ENCODE results near the gene NRCAM. TPM values are rescaled to one million over a fixed set of nuclear protein-coding genes. Genes with fewer than 3 reads are reported as not detected.

The NRCAM gene
- total RNA-seq, 2 experiments from 2014 or later, result 3.4 to 7.0 TPM

- no peak for TF ChIP-seq CTCF (IDR thresholded peaks at IDR 0.05)
- H3K27ac Mint-ChIP-seq, result no peak overlapping the region
- Histone ChIP-seq H3K27ac (ENCODE audit: low read depth in 1 of 2, low read length in 2 of 2) (no peak overlapping the region), H3K4me1 (ENCODE audit: insufficient read depth, low read length) (no peaks in the 10 kb centered on the region), H3K4me3 (ENCODE audit: low read length) (no peak overlapping the region), H3K9me3 (ENCODE audit: control insufficient read depth in 1 of 2, insufficient read depth in 1 of 2, low read length in 2 of 2) (no peaks in the 10 kb centered on the region), H3K27me3 (ENCODE audit: control insufficient read depth in 1 of 2, insufficient read depth in 2 of 2, low read length in 2 of 2) (no peaks in the 10 kb centered on the region), H3K36me3 (ENCODE audit: insufficient read depth, low read length) (no peaks in the 10 kb centered on the region)
- intact Hi-C loops (cut with DNase I, micrococcal nuclease), result loop anchor here in 1 of 2 experiments (2.0 kb wide), 1 partner anchor 39 kb away; no protein-coding TSS in a partner anchor
- ATAC-seq (ENCODE audit: poor library complexity) (no peak), DNase-seq (no peak)
- no peak overlapping the region for H3K4me3 Mint-ChIP-seq
- CTCF ChIA-PET, result no interaction called here
- H3K27me3 Mint-ChIP-seq, result no peaks in the 10 kb centered on the region
- no peaks in the 10 kb centered on the region for H3K4me1 Mint-ChIP-seq (ENCODE audit: low read depth)
- no peaks in the 10 kb centered on the region for H3K9me3 Mint-ChIP-seq
- POLR2A ChIA-PET, result no interaction called here
- H3K36me3 Mint-ChIP-seq (ENCODE audit: low read depth), result no peaks in the 10 kb centered on the region
Observed at GRCh38 chr7:108108131-108108530, 348.1 kb downstream of the NRCAM start.

- no peak overlapping the region for H3K4me3 Mint-ChIP-seq
- no peak for DNase-seq
- H3K36me3 ChIP-seq (ENCODE audit: insufficient read depth, low read length), result no peaks in the 10 kb centered on the region
- ATAC-seq (ENCODE audit: poor library complexity), result no peak
- H3K27me3 ChIP-seq (ENCODE audit: control insufficient read depth in 1 of 2, insufficient read depth in 2 of 2, low read length in 2 of 2), result no peaks in the 10 kb centered on the region
- H3K27ac ChIP-seq (ENCODE audit: low read depth in 1 of 2, low read length in 2 of 2), result no peak overlapping the region
- no peak overlapping the region for H3K4me3 ChIP-seq (ENCODE audit: low read length)
- POLR2A ChIA-PET, result no interaction called here
- no peaks in the 10 kb centered on the region for H3K4me1 ChIP-seq (ENCODE audit: insufficient read depth, low read length)
- H3K27me3 Mint-ChIP-seq, result peaks cover 7% of the 10 kb centered on the region
- H3K9me3 ChIP-seq (ENCODE audit: control insufficient read depth in 1 of 2, insufficient read depth in 1 of 2, low read length in 2 of 2), result no peaks in the 10 kb centered on the region
- TF ChIP-seq CTCF (IDR thresholded peaks at IDR 0.05), result no peak
- CTCF ChIA-PET, result no interaction called here
- intact Hi-C loops (cut with DNase I, micrococcal nuclease), result no loop called here
- H3K27ac Mint-ChIP-seq, result no peak overlapping the region
- H3K4me1 Mint-ChIP-seq (ENCODE audit: low read depth), result no peaks in the 10 kb centered on the region
- H3K9me3 Mint-ChIP-seq, result no peaks in the 10 kb centered on the region
- H3K36me3 Mint-ChIP-seq (ENCODE audit: low read depth), result no peaks in the 10 kb centered on the region
Observed at GRCh38 chr7:108104324-108104723, 351.9 kb downstream of the NRCAM start.

GRCh38 chr7:108103558-108104298, 352.5 kb downstream of the NRCAM start:
- Histone ChIP-seq H3K27ac (ENCODE audit: low read depth in 1 of 2, low read length in 2 of 2) (no peak overlapping the region), H3K27me3 (ENCODE audit: control insufficient read depth in 1 of 2, insufficient read depth in 2 of 2, low read length in 2 of 2) (no peaks in the 10 kb centered on the region), H3K4me3 (ENCODE audit: low read length) (no peak overlapping the region), H3K4me1 (ENCODE audit: insufficient read depth, low read length) (no peaks in the 10 kb centered on the region), H3K9me3 (ENCODE audit: control insufficient read depth in 1 of 2, insufficient read depth in 1 of 2, low read length in 2 of 2) (no peaks in the 10 kb centered on the region), H3K36me3 (ENCODE audit: insufficient read depth, low read length) (no peaks in the 10 kb centered on the region)
- Mint-ChIP-seq H3K9me3 (no peaks in the 10 kb centered on the region), H3K27ac (no peak overlapping the region), H3K27me3 (peaks cover 12% of the 10 kb centered on the region), H3K36me3 (ENCODE audit: low read depth) (no peaks in the 10 kb centered on the region), H3K4me1 (ENCODE audit: low read depth) (no peaks in the 10 kb centered on the region), H3K4me3 (no peak overlapping the region)
- POLR2A ChIA-PET, result no interaction called here
- TF ChIP-seq CTCF (IDR thresholded peaks at IDR 0.05), result no peak
- CTCF ChIA-PET, result no interaction called here
- intact Hi-C loops (cut with DNase I, micrococcal nuclease), result no loop called here
- no peak for DNase-seq
- no peak for ATAC-seq (ENCODE audit: poor library complexity)
